Cardiac fibroblast (primary cell): ENCODE measurements around the gene ALDH1L1.

Experiments
- DNase-seq, 2 donors: peaks; one replicate each; pipeline versions ENCODE4 v3.0.0 to v3.0.0-alpha.2; 2010; ENCODE audit warnings: low read depth in 2 of 2
- H3K4me3 ChIP-seq, 2 donors: replicated peaks in 1 of 2; 1 replicate in 1 of 2; 2 replicates in 1 of 2; pipeline ENCODE4 v1.5.1; 2011; ENCODE audit warnings: low read depth in 2 of 2, low read length in 2 of 2, mild to moderate bottlenecking in 2 of 2, moderate library complexity in 1 of 2
- CTCF ChIP-seq: IDR thresholded peaks from one replicate; pipeline ENCODE4 v1.5.1; 2011; ENCODE audit warnings: low read depth, mild to moderate bottlenecking, low read length, inconsistent platforms

The ALDH1L1 gene

GRCh38 chr3:126126811-126127431 is 53.5 kb downstream of the ALDH1L1 start:
- H3K4me3 ChIP-seq: no peak overlapping the region
- TF ChIP-seq CTCF: no peak
- no peak for DNase-seq

- DNase-seq: no peak
- TF ChIP-seq CTCF: no peak
- no peak overlapping the region for H3K4me3 ChIP-seq
Observed at GRCh38 chr3:126126286-126126685, 54.1 kb downstream of the ALDH1L1 start.

GRCh38 chr3:126125781-126126251 is 54.6 kb downstream of the ALDH1L1 start:
- no peak for TF ChIP-seq CTCF
- no peak overlapping the region for H3K4me3 ChIP-seq
- no peak for DNase-seq

GRCh38 chr3:126125341-126125740 is 55.0 kb downstream of the ALDH1L1 start:
- no peak for TF ChIP-seq CTCF
- DNase-seq: no peak
- no peak overlapping the region for H3K4me3 ChIP-seq

GRCh38 chr3:126124896-126125295 is 55.5 kb downstream of the ALDH1L1 start:
- TF ChIP-seq CTCF: no peak
- no peak overlapping the region for H3K4me3 ChIP-seq
- DNase-seq: no peak

- no peak for DNase-seq
- TF ChIP-seq CTCF: no peak
- no peak overlapping the region for H3K4me3 ChIP-seq
Observed at GRCh38 chr3:126124148-126124868, 56.1 kb downstream of the ALDH1L1 start.
